Measurements from ENCODE around the gene ADAMTS16. TPM values are rescaled to one million over a fixed set of nuclear protein-coding genes. Genes with fewer than 3 reads are reported as not detected.

The ADAMTS16 gene
- total RNA-seq, 1 experiment from 2014 or later, result 0.11 TPM

- BruUV-seq (replicated peaks), result no TSS peak
- CTCF ChIA-PET, result no interaction called here
- H3K9me3 ChIP-seq, result no peaks in the 10 kb centered on the region
- H3K4me1 ChIP-seq, result no peaks in the 10 kb centered on the region
- Mint-ChIP-seq H3K36me3 (ENCODE audit: insufficient read depth, unreplicated experiment) (no peaks in the 10 kb centered on the region), H3K27ac (ENCODE audit: unreplicated experiment) (no peak overlapping the region), H3K9me3 (ENCODE audit: unreplicated experiment) (peaks cover 19% of the 10 kb centered on the region), H3K4me1 (ENCODE audit: low read depth, unreplicated experiment) (no peaks in the 10 kb centered on the region), H3K4me3 (ENCODE audit: unreplicated experiment) (no peak overlapping the region), H3K27me3 (ENCODE audit: insufficient read depth, unreplicated experiment) (no peaks in the 10 kb centered on the region)
- intact Hi-C loops (cut with micrococcal nuclease; ENCODE audit: unreplicated experiment), result no loop called here
- no peak for DNase-seq
- H3K36me3 ChIP-seq (ENCODE audit: control insufficient read depth, insufficient read depth, low read length), result no peaks in the 10 kb centered on the region
- POLR2A ChIA-PET, result no interaction called here
- H3K27me3 ChIP-seq (replicated peaks; ENCODE audit: control insufficient read depth, insufficient read depth, low read length), result no peaks in the 10 kb centered on the region
- no peak overlapping the region for H3K4me3 ChIP-seq (ENCODE audit: low read depth, low read length)
- no peak for TF ChIP-seq CTCF (IDR thresholded peaks at IDR 0.05; ENCODE audit: insufficient read depth in 1 of 2, low read depth in 1 of 2, low read length in 1 of 2, severe bottlenecking in 1 of 2, unreplicated experiment in 1 of 2)
These were observed 9.0 kb downstream of the ADAMTS16 start for GRCh38 chr5:5149154-5149553.

- Mint-ChIP-seq H3K9me3 (ENCODE audit: unreplicated experiment) (peaks cover 25% of the 10 kb centered on the region), H3K4me1 (ENCODE audit: low read depth, unreplicated experiment) (no peaks in the 10 kb centered on the region), H3K36me3 (ENCODE audit: insufficient read depth, unreplicated experiment) (no peaks in the 10 kb centered on the region), H3K4me3 (ENCODE audit: unreplicated experiment) (no peak overlapping the region), H3K27ac (ENCODE audit: unreplicated experiment) (no peak overlapping the region), H3K27me3 (ENCODE audit: insufficient read depth, unreplicated experiment) (no peaks in the 10 kb centered on the region)
- H3K9me3 ChIP-seq, result 0 out of 2 replicates have a peak, but pooled peaks cover 1% of the 10 kb centered on the region
- ChIA-PET CTCF (no interaction called here), POLR2A (no interaction called here)
- H3K27me3 ChIP-seq (replicated peaks; ENCODE audit: control insufficient read depth, insufficient read depth, low read length), result no peaks in the 10 kb centered on the region
- intact Hi-C loops (cut with micrococcal nuclease; ENCODE audit: unreplicated experiment), result no loop called here
- BruUV-seq (replicated peaks), result no TSS peak
- DNase-seq, result no peak
- no peak overlapping the region for H3K4me3 ChIP-seq (ENCODE audit: low read depth, low read length)
- no peak for TF ChIP-seq CTCF (IDR thresholded peaks at IDR 0.05; ENCODE audit: insufficient read depth in 1 of 2, low read depth in 1 of 2, low read length in 1 of 2, severe bottlenecking in 1 of 2, unreplicated experiment in 1 of 2)
- no peaks in the 10 kb centered on the region for H3K4me1 ChIP-seq
- no peaks in the 10 kb centered on the region for H3K36me3 ChIP-seq (ENCODE audit: control insufficient read depth, insufficient read depth, low read length)
These were observed 10.5 kb downstream of the ADAMTS16 start for GRCh38 chr5:5150667-5151066.

- H3K36me3 Mint-ChIP-seq (ENCODE audit: insufficient read depth, unreplicated experiment), result no peaks in the 10 kb centered on the region
- Histone ChIP-seq H3K9me3 (0 out of 2 replicates have a peak, but pooled peaks cover 5% of the 10 kb centered on the region), H3K27me3 (replicated peaks; ENCODE audit: control insufficient read depth, insufficient read depth, low read length) (no peaks in the 10 kb centered on the region), H3K36me3 (ENCODE audit: control insufficient read depth, insufficient read depth, low read length) (no peaks in the 10 kb centered on the region), H3K4me1 (no peaks in the 10 kb centered on the region), H3K4me3 (ENCODE audit: low read depth, low read length) (no peak overlapping the region)
- no peak overlapping the region for H3K4me3 Mint-ChIP-seq (ENCODE audit: unreplicated experiment)
- BruUV-seq (replicated peaks), result no TSS peak
- intact Hi-C loops (cut with micrococcal nuclease; ENCODE audit: unreplicated experiment), result no loop called here
- H3K4me1 Mint-ChIP-seq (ENCODE audit: low read depth, unreplicated experiment), result no peaks in the 10 kb centered on the region
- POLR2A ChIA-PET, result no interaction called here
- no peak for DNase-seq
- TF ChIP-seq CTCF (IDR thresholded peaks at IDR 0.05; ENCODE audit: insufficient read depth in 1 of 2, low read depth in 1 of 2, low read length in 1 of 2, severe bottlenecking in 1 of 2, unreplicated experiment in 1 of 2), result no peak
- H3K27ac Mint-ChIP-seq (ENCODE audit: unreplicated experiment), result no peak overlapping the region
- H3K9me3 Mint-ChIP-seq (ENCODE audit: unreplicated experiment), result peaks cover 31% of the 10 kb centered on the region
- no peaks in the 10 kb centered on the region for H3K27me3 Mint-ChIP-seq (ENCODE audit: insufficient read depth, unreplicated experiment)
- CTCF ChIA-PET, result no interaction called here
These were observed 14.6 kb downstream of the ADAMTS16 start for GRCh38 chr5:5154733-5155132.

Data from Caco-2 (cell line).